Measurements from ENCODE around the gene PRAMEF14. TPM values are rescaled to one million over a fixed set of nuclear protein-coding genes. Genes with fewer than 3 reads are reported as not detected.

PRAMEF14 gene, protein sequence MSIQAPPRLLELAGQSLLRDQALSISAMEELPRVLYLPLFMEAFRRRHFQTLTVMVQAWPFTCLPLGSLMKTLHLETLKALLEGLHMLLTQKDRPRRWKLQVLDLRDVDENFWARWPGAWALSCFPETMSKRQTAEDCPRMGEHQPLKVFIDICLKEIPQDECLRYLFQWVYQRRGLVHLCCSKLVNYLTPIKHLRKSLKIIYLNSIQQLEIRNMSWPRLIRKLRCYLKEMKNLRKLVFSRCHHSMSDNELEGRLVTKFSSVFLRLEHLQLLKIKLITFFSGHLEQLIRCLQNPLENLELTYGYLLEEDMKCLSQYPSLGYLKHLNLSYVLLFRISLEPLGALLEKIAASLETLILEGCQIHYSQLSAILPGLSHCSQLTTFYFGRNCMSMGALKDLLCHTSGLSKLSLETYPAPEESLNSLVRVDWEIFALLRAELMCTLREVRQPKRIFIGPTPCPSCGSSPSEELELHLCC
- total RNA-seq (2022; extraction: Qiagen RNA extraction): not detected in 5 replicates

GRCh38 chr1:13347034-13347433 is at the start of gene PRAMEF14:
TSS of gene PRAMEF14 (minus strand) at chr1:13347134. CDS start at chr1:13345314, 1,820 bp downstream.

GRCh38 chr1:13389332-13389731 is 42.4 kb upstream of the PRAMEF14 start, which contains the start of gene PRAMEF17:
TSS of gene PRAMEF17 (plus strand) at chr1:13389632. CDS start at chr1:13389658, 26 bp downstream.

GRCh38 chr1:13315281-13315680 is 31.7 kb downstream of the PRAMEF14 start, which contains the start of gene PRAMEF15:
TSS of gene PRAMEF15 (plus strand) at chr1:13315581. CDS start at chr1:13318408, 2,827 bp downstream.

GRCh38 chr1:13303239-13303638 is 43.7 kb downstream of the PRAMEF14 start, which contains the start of gene PRAMEF33:
TSS of gene PRAMEF33 (plus strand) at chr1:13303539. CDS start at chr1:13305955, 2,416 bp downstream.

Other genes starting within 250 kb of the PRAMEF14 start
- not detected in 5 replicates for gene HNRNPCL2, start 230.3 kb downstream of the PRAMEF14 start, total RNA-seq (2022; extraction: Qiagen RNA extraction)
- not detected in 5 replicates for gene PRAMEF26, start 191.1 kb downstream of the PRAMEF14 start, total RNA-seq (2022; extraction: Qiagen RNA extraction)
- gene HNRNPCL4, start 181.5 kb downstream of the PRAMEF14 start, total RNA-seq (2022; extraction: Qiagen RNA extraction): not detected in 5 replicates
- not detected in 5 replicates for gene PRAMEF9, start 175.3 kb downstream of the PRAMEF14 start, total RNA-seq (2022; extraction: Qiagen RNA extraction)
- gene PRAMEF13, start 145.7 kb downstream of the PRAMEF14 start, total RNA-seq (2022; extraction: Qiagen RNA extraction): 0.07 TPM in 1 of 5 replicates, not detected in the others
- not detected in 5 replicates for gene PRAMEF18, start 121.0 kb downstream of the PRAMEF14 start, total RNA-seq (2022; extraction: Qiagen RNA extraction)
- not detected in 5 replicates for gene PRAMEF5, start 92.9 kb downstream of the PRAMEF14 start, total RNA-seq (2022; extraction: Qiagen RNA extraction)
- not detected in 5 replicates for gene PRAMEF8, start 62.0 kb downstream of the PRAMEF14 start, total RNA-seq (2022; extraction: Qiagen RNA extraction)
- not detected in 5 replicates for gene PRAMEF33, start 43.6 kb downstream of the PRAMEF14 start, total RNA-seq (2022; extraction: Qiagen RNA extraction)
- not detected in 5 replicates for gene PRAMEF15, start 31.6 kb downstream of the PRAMEF14 start, total RNA-seq (2022; extraction: Qiagen RNA extraction)
- not detected in 5 replicates for gene PRAMEF19, start 24.8 kb upstream of the PRAMEF14 start, total RNA-seq (2022; extraction: Qiagen RNA extraction)
- not detected in 5 replicates for gene PRAMEF17, start 42.5 kb upstream of the PRAMEF14 start, total RNA-seq (2022; extraction: Qiagen RNA extraction)
- not detected in 5 replicates for gene PRAMEF20, start 63.3 kb upstream of the PRAMEF14 start, total RNA-seq (2022; extraction: Qiagen RNA extraction)
- gene LRRC38, start 166.9 kb upstream of the PRAMEF14 start, total RNA-seq (2022; extraction: Qiagen RNA extraction): 0.05 to 0.11 TPM (median 0.09 TPM) in 5 replicates
- 0.10 TPM in 1 of 5 replicates, not detected in the others for gene PDPN, start 236.7 kb upstream of the PRAMEF14 start, total RNA-seq (2022; extraction: Qiagen RNA extraction)